HCT116 (cell line): ENCODE data around the gene RARG. TPM values are rescaled to one million over a fixed set of nuclear protein-coding genes. Genes with fewer than 3 reads are reported as not detected.

ENCODE experiments used
- ATAC-seq: fragments of 200-7000 bp; cut with Tn5 transposase; 2 replicates; pipeline ENCODE4 v1.9.1; 2020; ENCODE audit warnings: mild to moderate bottlenecking, moderate library complexity
- BruUV-seq: library from RNA; stranded (reverse); fragments of 400-500 nt; replicated peaks from 2 replicates; lab custom pipeline; 2021; lab: Mats Ljungman, UMichigan
- CTCF ChIA-PET: fragments of 300-600 bp; sonication (Branson Sonifier 250); formaldehyde crosslinking; loops from one replicate; lab custom pipeline; 2021; ENCODE audit warnings: antibody characterized with exemption; lab: Charles Lee
- POLR2A ChIA-PET: fragments of 300-600, 350-600 bp; sonication (Branson Sonifier 250); formaldehyde crosslinking; loops from one replicate; lab custom pipeline; 2021; ENCODE audit warnings: antibody characterized with exemption; lab: Charles Lee
- RAD21 ChIA-PET, 2 experiments: fragments of 300-600 bp; sonication (Branson Sonifier 250); formaldehyde crosslinking; loops; one replicate each; lab custom pipeline; 2023; ENCODE audit warnings: low total read pairs in 2 of 2; ENCODE audit not compliant: uncharacterized antibody in 2 of 2, unreplicated experiment in 2 of 2, low non-redundant PET in 1 of 2; lab: Charles Lee
- DNase-seq: peaks from one replicate; pipeline ENCODE4 v3.0.0-alpha.2; 2010; ENCODE audit warnings: low read depth, low spot score
- H2AFZ ChIP-seq: fragments of 200-600 bp; shearing (Covaris generic), sonication (generic); 2 replicates; pipeline ENCODE4 v1.6.1; 2017; ENCODE audit warnings: low read depth, mixed run types, mixed read lengths, antibody characterized with exemption, low read length; ENCODE audit not compliant: poor library complexity, severe bottlenecking
- H3K27ac ChIP-seq: 2 replicates; pipeline ENCODE4 v1.5.1; 2012; ENCODE audit warnings: low read depth, low read length
- H3K27me3 ChIP-seq: fragments of 200-600 bp; sonication (generic); 2 replicates; pipeline ENCODE4 v1.6.1; 2016; ENCODE audit warnings: mixed run types, low read length, mixed read lengths; ENCODE audit not compliant: insufficient read depth
- H3K36me3 ChIP-seq, 2 experiments: fragments of 200-500 bp in 1 of 2; fragments of 200-600 bp in 1 of 2; sonication (Bioruptor generic) in 1 of 2; sonication (generic) in 1 of 2; 2 replicates each; pipeline versions ENCODE4 v1.5.1 to v1.6.1; 2014 to 2016; ENCODE audit warnings: low read length in 2 of 2, inconsistent platforms in 1 of 2, mixed read lengths in 1 of 2, mixed run types in 1 of 2; ENCODE audit not compliant: insufficient read depth in 2 of 2, control insufficient read depth in 1 of 2
- H3K4me1 ChIP-seq, 2 experiments: fragments of 200-600 bp in 1 of 2; sonication (generic) in 1 of 2; 2 replicates each; pipeline versions ENCODE4 v1.5.1 to v1.6.1; 2012 to 2017; ENCODE audit warnings: low read length in 2 of 2, inconsistent platforms in 1 of 2, mild to moderate bottlenecking in 1 of 2, mixed read lengths in 1 of 2, mixed run types in 1 of 2, moderate library complexity in 1 of 2; ENCODE audit not compliant: insufficient read depth in 2 of 2, control insufficient read depth in 1 of 2
- H3K4me2 ChIP-seq: fragments of 200-600 bp; sonication (generic); 2 replicates; pipeline ENCODE4 v1.6.1; 2017; ENCODE audit warnings: mixed run types, low read length, mixed read lengths
- H3K4me3 ChIP-seq, 2 experiments: fragments of 200-600 bp in 1 of 2; sonication (generic) in 1 of 2; replicated peaks in 1 of 2; 2 replicates each; pipeline ENCODE4 v1.5.1; 2011 to 2016; ENCODE audit warnings: low read length in 2 of 2, control low read depth in 1 of 2, low read depth in 1 of 2, mild to moderate bottlenecking in 1 of 2, mixed read lengths in 1 of 2, mixed run types in 1 of 2
- H3K79me2 ChIP-seq: fragments of 200-600 bp; sonication (generic); 2 replicates; pipeline ENCODE4 v1.6.1; 2017; ENCODE audit warnings: mild to moderate bottlenecking, mixed run types, low read length, moderate library complexity, mixed read lengths; ENCODE audit not compliant: insufficient read depth
- H3K9ac ChIP-seq: fragments of 200-600 bp; sonication (generic); 2 replicates; pipeline ENCODE4 v1.6.1; 2016; ENCODE audit warnings: low read length, mixed read lengths
- H3K9me2 ChIP-seq: fragments of 200-600 bp; sonication (generic), shearing (Covaris generic); 2 replicates; pipeline ENCODE4 v1.6.1; 2017; ENCODE audit warnings: mixed run types, mild to moderate bottlenecking, moderate library complexity; ENCODE audit not compliant: insufficient read depth
- H3K9me3 ChIP-seq, 2 experiments: fragments of 200-500 bp in 1 of 2; fragments of 200-600 bp in 1 of 2; sonication (Bioruptor generic) in 1 of 2; sonication (generic) in 1 of 2; 2 replicates each; pipeline ENCODE4 v1.6.1; 2014 to 2017; ENCODE audit warnings: low read length in 2 of 2, mixed read lengths in 2 of 2, inconsistent platforms in 1 of 2, low read depth in 1 of 2, mild to moderate bottlenecking in 1 of 2, mixed run types in 1 of 2, moderate library complexity in 1 of 2; ENCODE audit not compliant: control insufficient read depth in 1 of 2, insufficient read depth in 1 of 2
- H4K20me1 ChIP-seq: fragments of 200-600 bp; sonication (generic), shearing (Covaris generic); 2 replicates; pipeline ENCODE4 v1.6.1; 2017; ENCODE audit warnings: mixed run types, mild to moderate bottlenecking, moderate library complexity; ENCODE audit not compliant: insufficient read depth
- CBX3 ChIP-seq: IDR thresholded peaks from 2 replicates; pipeline ENCODE4 v1.6.1; 2012; ENCODE audit warnings: low read depth
- EGR1 ChIP-seq: IDR thresholded peaks from 2 replicates; pipeline ENCODE4 v1.6.1; 2012; ENCODE audit warnings: low read depth
- ELF1 ChIP-seq: IDR thresholded peaks from 2 replicates; pipeline ENCODE4 v1.6.1; 2012; ENCODE audit warnings: low read depth, borderline replicate concordance
- EZH2 ChIP-seq: fragments of 200-600 bp; sonication (generic); IDR thresholded peaks from 2 replicates; pipeline ENCODE4 v1.6.1; 2017; ENCODE audit warnings: antibody characterized with exemption, mixed run types
- FOSL1 ChIP-seq: IDR thresholded peaks from 2 replicates; pipeline ENCODE4 v1.6.1; 2012; ENCODE audit warnings: low read depth
- JUND ChIP-seq: IDR thresholded peaks from 2 replicates; pipeline ENCODE4 v1.6.1; 2012
- MAX ChIP-seq: IDR thresholded peaks from 2 replicates; pipeline ENCODE4 v1.6.1; 2012
- POLR2A ChIP-seq: IDR thresholded peaks from 2 replicates; pipeline ENCODE4 v1.7.0; 2011; ENCODE audit warnings: borderline replicate concordance; ENCODE audit not compliant: insufficient read depth, insufficient read length; ENCODE audit errors: extremely low read depth
- POLR2AphosphoS5 ChIP-seq: IDR thresholded peaks from 2 replicates; pipeline ENCODE4 v1.6.1; 2011; ENCODE audit warnings: mild to moderate bottlenecking, low read depth, low read length, moderate library complexity
- SRF ChIP-seq: IDR thresholded peaks from 2 replicates; pipeline ENCODE4 v1.6.1; 2012; ENCODE audit warnings: low read depth
- TCF7L2 ChIP-seq: IDR thresholded peaks from 2 replicates; pipeline ENCODE4 v1.7.0; 2011; ENCODE audit warnings: borderline replicate concordance, inconsistent platforms; ENCODE audit not compliant: insufficient read depth, insufficient read length; ENCODE audit errors: extremely low read depth
- ZFX ChIP-seq: fragments of 450-650 bp; IDR thresholded peaks from 2 replicates; pipeline ENCODE4 v1.6.1; 2017
- ZNF274 ChIP-seq: fragments of 200-500 bp; sonication (Bioruptor generic); IDR thresholded peaks from 2 replicates; pipeline ENCODE4 v1.6.1; 2014; ENCODE audit warnings: mild to moderate bottlenecking, low read depth, low read length, inconsistent platforms
- intact Hi-C: fragments of 100-400 bp; cut with micrococcal nuclease; formaldehyde crosslinking; loops from 2 replicates; pipeline ENCODE4 v1.10.0; 2022
- total RNA-seq: library from RNA; stranded (reverse); gene quantifications from one replicate; pipeline ENCODE4 v1.2.1, GENCODE V29; 2021; ENCODE audit not compliant: unreplicated experiment

Gene RARG
- total RNA-seq, 1 experiment from 2014 or later: 68.9 TPM

DNA sequence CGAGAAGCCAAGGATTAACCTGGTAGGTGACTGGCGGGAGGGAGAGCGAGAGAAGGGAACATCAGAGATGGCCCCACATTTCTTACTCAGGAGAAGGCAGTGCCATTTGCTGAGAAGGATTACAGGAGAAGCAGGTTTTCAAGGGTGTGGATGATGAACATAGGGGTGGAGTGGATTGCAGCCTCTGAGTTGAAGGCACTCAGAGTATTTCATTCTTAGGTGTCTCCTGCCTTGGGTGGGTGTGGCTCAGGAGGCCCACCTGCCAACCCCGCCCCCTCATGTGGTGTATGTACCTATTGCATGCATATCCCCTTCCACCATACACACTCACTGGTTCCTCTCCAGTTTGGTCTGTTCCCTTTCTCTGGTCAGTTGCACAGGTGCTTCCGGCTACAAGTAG is 42.4 kb upstream of the RARG start:
- H3K36me3 ChIP-seq: peaks cover 15 to 54% of the 10 kb centered on the region in 2 experiments; a peak in 3 of 4 replicates
- H3K27ac ChIP-seq: no peak overlapping the region
- H3K27me3 ChIP-seq: no peaks in the 10 kb centered on the region
- no peak overlapping the region for H2AFZ ChIP-seq
- no TSS peak for BruUV-seq
- no peak overlapping the region for H3K4me2 ChIP-seq
- H3K4me1 ChIP-seq: no peaks in the 10 kb centered on the region
- no peak overlapping the region for H3K4me3 ChIP-seq
- intact Hi-C loops: no loop called here
- H3K9me3 ChIP-seq: no peaks in the 10 kb centered on the region
- H4K20me1 ChIP-seq: no peaks in the 10 kb centered on the region
- ATAC-seq (peak; percentile 61), DNase-seq (no peak)
- H3K9ac ChIP-seq: no peak overlapping the region
- no peaks in the 10 kb centered on the region for H3K9me2 ChIP-seq
- POLR2A ChIA-PET: no interaction called here
- TF ChIP-seq ZNF274: no peak
- no peak for TF ChIP-seq CBX3
- no peak for TF ChIP-seq SRF
- TF ChIP-seq POLR2AphosphoS5: no peak
- TF ChIP-seq POLR2A: no peak
- TF ChIP-seq FOSL1: no peak
- no peak for TF ChIP-seq MAX
- no peak for TF ChIP-seq EZH2
- TF ChIP-seq JUND: no peak
- TF ChIP-seq EGR1: no peak
- TF ChIP-seq TCF7L2: no peak
- TF ChIP-seq ZFX: no peak
- no peak for TF ChIP-seq ELF1
- CTCF ChIA-PET: no interaction called here
- RAD21 ChIA-PET: no interaction called here
- H3K79me2 ChIP-seq: peaks cover 14% of the 10 kb centered on the region
